NK-92 (cell line): ENCODE measurements around the gene LRTM1.

Experiments
- DNase-seq: peaks from one replicate; lab custom pipeline; 2025; ENCODE audit not compliant: unreplicated experiment; lab: John Stamatoyannopoulos, UW

Gene LRTM1

DNA sequence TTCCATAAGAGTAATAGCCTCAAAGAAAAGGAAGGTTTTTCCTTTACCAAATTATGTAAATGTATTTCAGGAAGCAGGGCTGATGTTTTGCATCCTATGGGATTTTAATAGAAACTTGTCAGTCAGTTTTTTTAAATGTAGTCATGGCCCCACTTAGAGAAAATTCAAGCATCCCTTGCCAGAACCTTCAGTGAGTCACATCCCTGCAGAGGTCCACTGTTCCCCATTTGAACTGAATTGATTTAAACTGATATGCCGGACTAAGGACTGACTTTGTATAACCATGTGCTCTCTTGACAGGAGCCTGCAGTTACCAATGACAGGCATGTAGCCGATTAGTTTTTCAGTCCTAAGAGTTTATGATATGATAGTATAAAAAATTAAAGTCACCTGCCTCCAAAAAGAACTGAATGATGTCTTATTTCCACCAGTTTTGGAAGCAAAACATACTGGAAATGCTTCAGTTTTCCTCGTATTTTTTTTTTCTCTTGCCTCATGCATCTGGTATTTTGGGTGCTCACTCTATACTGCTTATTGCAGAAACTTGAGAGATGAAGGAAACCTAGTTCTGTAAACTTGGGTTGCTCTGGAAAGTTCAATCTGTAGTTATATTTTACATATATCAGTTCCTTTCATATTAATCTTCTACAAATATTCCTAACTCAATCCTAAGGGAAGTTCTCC is 30.7 kb downstream of the LRTM1 start:
- DNase-seq, result no peak

DNA sequence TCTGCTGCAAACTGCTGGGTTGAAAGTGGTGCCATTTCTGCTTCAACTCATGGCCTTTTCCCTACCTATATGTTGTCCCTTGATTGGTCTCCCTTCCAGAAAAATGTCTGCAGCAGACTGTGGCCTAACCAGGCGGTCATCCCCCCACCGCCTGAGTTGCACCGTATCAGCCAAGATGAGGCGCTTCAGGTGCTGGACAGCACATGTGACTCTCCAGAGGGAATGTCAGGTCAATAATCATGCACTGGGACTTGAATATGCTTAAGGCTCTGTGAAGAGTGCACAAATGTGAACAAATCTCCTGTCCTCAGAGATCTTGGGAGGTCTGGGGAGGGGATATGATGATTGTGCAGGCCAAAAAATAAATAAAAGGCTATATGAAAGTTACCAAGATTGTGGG is 32.2 kb downstream of the LRTM1 start:
- DNase-seq, result no peak

DNA sequence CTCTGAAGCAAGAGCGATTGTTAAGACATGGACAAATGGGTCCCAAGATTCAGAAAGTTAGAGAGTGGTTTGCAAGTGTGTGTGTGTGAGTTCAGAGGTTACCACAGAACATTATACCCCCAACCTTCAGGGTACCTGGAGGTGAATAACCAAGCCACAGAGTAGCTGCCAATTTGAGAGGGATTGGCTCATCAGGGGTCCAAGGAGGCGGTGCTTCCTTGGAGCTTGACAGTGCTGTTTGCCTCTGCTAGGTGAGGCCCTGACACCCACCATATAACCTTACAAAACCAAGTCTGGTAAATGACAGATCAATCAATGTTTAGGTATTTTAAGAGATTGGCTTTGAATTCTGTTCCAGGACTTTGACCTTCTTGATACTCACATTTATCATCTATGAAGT is 35.7 kb downstream of the LRTM1 start:
- no peak for DNase-seq

DNA sequence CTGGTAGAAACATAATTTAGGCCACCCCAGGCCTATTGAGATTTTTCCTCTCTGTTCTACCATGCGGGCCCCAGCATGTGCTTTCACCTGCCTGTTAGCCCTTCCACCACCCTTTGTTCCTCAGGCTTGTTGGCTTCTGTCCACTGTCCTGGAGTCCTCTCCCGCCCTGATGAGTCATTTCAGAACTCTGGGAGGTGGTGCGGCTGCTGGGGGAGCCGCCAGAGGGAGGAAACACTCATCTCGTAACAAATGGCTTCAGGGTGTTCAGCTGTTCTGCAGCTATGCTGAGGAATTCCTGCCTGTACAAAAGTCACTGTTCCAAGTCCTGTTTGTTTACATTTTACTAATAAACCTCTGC is 36.3 kb downstream of the LRTM1 start:
- DNase-seq, result no peak

DNA sequence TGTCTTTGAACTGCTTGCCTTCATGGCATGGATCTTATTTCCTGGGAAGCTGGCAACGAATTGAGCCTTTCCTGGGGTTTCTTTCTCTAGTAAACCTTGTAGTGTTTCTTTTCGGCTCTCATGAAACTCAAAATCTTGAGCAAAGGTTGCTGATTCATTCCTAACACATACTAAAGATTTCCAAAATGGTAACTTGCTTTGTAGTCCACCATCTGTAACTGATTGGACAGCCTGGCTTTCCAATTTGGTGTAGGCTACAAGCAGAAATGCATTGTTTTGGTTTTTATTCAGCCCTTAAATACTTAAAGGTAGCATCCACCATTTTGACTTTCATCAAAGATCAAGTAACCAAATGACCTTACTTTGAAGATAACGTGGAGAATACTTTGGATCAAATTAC is 38.1 kb downstream of the LRTM1 start:
- no peak for DNase-seq

DNA sequence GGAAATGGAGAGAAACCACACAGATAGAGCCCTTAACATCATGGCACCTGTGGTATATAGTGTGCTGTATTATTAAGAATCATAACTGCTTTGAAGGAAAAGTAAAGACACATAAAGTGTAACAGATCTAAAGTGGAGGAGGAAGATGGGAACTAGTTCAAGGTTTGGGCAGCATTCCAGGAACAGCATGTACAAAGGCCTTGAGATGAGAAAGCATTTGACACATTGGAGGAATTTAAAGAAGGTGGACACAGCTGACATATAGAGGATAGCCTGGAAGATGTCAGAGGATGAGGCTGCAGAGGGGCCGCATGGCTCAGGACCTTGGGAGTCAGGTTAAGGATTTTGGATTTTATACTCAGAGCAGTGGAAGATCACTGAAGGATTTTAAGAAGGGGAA is 39.0 kb downstream of the LRTM1 start:
- no peak for DNase-seq

DNA sequence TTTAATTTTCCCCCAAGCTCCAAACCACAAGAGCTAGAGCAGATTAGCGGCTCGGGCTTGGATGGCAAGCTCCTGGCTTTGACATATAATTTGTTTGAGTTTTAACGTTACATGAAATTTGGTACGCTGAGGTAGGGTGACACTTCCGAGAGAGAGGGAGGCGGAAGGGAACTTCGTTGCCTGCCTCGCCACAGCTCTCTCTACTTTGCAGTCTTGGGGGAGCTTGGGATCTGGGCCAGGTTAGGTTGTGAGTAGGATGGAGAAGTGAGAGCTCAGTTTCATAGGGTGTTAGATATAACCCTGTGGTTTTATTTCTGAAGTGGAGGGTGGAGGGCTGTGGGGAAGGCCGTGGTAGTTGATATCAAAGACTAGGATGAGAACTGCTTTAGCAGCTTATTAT is 39.7 kb downstream of the LRTM1 start:
- DNase-seq, result no peak

DNA sequence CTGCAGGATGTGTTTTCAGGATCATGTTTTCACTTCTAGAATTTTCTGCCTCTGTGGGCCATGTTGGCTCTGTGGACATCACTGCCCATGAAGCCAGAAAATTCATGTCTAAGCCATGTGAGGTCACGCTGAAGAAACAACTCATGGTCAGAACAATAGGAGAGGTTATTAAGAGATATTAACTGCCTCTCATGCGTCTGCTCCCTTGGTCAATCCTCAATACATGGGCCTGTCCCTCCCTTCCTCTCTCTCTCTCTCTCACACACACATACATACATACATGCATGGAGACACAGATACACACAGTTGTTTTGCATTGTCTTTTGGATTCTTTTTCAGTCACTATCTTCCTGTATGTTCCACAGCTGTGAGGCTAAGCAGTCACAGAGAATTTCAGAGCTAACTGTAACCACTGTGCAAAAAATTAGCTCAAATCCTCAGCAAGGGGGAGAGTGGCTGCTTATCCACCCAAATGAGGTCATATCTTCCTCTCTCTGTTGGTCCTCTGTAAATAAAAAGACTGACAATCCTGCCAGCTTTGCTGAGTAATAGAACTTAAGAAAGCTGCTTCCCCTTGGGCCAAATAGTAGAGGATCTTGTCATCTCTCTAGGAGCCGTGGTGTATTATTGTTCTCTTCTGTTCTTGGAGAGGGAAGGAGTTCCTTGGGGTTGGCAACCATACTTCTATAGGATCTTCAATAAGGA is 45.6 kb downstream of the LRTM1 start:
- DNase-seq, result no peak

DNA sequence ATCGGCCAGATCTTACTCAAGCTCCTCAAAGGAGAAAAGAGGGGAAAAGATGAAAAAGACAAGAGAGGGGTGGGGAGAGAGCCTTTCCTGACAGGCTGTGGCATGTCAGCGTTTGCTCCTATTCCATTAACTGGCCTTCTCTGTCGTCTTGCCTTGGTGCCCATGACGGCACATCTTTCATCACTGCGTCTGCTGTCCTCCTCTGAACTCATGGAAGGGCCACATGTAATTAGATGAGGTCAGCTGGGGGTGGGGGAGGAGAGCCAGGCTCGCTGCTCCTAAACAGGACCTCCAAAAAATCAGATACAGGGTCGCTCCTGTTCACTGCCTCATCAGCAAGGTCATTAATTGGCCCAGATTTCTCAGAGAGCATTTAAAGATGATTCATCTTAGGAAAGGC is 49.7 kb downstream of the LRTM1 start:
- no peak for DNase-seq

DNA sequence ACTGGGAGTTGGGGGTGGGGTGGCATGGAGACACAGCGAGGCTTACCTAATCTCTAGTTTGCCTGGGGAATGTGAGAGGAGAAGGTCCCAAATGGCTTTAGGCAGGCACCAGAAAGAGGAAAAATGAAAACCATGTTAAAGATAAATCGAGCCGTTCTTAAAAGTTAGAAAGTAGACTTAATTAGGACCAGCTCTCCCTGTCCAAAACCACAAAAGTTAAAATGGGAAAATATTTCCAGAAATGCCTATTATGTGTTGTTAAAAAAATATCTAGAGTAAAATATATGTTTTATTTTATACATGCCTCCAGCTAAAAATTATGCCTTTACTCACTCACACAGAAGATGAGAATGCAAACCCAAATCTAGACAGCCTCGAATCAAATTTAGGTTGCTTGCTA is 50.1 kb downstream of the LRTM1 start:
- no peak for DNase-seq

DNA sequence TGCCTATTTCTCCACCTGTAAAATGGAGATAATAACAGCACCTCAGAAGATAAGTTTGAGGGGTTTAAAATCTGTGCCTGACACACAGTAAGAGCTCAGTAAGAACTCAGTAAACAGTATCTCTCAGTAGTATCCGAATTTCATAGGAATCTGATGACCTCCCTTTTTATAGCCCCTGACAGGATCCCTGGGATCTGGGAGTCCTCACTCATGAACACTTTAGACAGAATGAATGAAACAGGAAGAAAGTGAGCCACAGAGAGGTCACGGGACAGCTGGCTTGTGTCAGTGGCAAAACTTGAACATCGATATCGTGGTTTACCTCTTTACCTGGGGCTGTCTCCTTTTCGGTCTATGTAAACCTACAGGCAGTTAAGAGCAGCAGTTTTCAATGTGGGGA is 51.2 kb downstream of the LRTM1 start:
- no peak for DNase-seq

DNA sequence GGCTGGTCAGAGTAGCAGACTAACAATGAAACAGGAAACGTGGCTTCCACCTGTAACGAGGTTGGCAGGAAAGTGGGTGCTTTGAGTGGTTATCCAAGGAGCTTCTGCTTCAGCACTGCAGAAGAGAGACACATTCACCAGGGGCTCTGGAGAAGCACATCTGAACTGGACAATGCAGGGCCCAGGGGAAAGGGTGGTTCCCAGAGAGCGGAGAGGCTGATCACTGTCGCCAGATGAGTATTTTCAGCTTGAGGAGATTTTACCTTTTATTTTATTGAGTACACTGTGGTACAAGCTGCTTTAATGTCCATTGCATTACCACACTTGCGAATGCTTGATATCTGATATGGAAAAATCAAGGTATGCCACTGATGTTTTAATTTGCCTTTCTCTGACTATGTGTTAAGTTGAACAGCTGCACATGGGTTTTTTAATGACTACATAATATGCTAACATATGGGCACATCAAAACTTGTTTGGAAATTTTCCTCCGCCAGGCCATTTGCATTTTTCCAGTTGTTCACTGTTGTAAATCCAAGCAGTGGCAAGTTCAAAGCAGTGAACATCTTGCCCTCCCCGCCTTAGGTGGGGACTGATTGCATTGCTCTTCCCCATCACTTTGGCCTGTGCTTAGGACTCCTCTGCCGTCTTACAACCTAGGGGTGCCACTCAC is 52.1 kb downstream of the LRTM1 start:
- DNase-seq, result no peak

DNA sequence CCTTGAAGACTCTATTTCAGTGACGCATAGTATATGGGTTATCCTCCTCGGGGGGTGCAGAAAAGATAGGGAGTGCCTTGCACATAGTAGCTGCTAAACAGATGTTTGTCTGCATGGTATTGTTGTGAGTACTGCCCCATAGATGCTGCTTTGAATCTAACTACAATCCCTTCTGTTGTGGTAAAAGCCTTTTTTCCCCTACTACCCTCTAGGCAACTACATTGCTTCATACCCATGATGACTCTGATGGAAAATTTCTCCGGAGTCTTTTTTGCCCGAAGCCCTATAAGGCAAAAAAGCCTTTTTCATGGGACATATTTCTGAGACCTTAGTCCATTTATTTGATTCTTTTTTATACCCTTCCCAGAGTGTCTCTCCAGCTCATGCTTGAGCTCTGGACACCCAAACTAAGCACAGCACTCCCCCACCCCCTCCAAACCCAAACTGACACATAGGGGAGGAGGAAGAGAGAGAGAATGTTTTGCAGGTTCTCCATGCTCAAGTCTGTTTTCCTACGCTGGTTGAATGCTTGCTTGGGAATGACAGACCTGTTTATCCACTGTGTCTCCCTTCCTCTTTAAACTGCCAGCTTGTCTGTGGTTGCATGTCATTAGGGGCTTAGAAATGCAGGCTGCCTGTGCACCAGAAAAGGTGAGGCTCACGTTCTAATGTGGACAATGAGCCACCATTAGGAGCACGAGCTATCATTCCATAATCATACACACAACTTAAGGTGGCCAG is 52.9 kb downstream of the LRTM1 start:
- DNase-seq, result no peak

DNA sequence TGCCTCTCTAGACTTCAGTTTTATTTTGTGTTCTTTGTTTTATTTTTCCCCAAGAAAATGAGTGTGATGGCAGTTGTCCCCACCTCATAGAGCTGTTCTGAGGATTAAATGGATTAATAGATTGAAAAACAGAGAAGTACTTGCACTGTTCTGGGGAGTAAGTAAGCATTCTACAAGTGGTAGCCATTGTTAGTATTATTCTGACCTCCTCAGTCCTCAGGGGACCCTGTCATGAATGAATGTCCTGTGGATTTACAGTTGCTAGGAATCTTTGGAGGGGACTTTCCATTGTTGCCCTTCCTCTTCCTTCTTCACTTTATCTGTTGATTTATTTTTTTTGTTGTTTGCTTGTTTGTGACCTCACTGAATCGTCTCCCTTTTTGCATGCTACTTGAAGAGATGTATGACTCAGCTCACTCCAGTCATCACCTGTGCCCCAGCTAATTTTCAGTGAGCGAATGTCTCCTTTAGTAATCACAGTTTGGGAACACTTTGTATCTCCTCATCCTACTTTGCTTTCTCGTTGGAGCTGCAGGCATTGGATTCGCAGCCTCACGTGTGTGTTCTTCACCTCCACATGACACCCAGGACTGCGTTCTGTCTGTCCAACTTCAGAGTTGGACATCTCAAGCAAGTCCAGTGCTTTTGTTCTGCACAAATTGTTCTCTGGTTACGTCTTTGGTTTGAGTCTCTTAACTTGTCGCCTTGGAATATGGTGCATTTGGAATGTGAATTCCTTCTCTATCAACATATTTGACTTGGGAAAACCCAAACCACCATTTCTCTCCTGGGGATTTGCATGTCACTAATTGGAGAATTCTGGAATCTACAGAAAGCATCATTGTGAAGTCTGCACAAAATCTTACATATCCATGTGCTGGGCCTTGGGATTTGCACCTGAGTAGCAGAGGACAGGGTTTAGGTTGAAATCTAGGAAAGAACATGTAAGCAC is 54.5 kb downstream of the LRTM1 start:
- DNase-seq, result no peak

DNA sequence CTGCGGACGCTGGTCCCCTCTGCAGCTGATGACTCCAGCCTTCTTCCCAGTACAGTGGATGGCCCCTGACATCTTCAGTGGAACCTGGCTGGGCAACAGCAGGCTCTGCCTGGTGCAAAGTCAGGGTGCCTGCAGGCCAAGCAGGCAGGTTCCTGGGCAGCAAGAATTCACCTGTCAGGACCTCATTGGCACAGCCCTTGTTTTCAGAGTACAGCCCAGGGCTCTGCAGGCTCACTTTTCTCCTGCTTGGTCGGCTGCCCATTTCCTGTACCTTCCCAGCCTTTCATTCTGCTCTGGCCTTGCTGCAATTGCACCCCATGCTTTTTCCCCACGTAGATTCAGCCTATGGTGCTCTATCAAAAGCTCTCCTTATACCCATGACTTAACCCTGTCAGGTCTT is 56.0 kb downstream of the LRTM1 start:
- DNase-seq, result no peak

DNA sequence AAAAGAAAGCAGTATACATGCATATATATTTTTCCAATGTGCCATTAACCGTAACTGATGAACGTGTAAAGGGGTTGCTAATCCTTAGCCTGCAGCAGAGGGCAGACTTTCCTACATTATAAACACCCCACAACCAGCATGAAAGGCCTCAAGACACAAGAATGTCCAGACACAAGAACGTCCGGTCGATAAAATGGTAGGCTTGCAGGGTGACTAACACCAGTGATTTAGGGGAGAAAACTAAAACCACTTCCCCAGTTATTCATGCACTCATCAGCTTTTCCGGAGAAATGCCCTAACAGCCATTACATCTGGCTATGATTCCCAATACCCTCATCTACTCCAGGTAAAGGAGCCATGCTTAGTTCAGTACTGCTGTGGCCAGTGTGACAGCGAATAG is 57.4 kb downstream of the LRTM1 start:
- DNase-seq, result no peak
